Coronary artery (tissue), 2 donors: Measurements from ENCODE around the gene PGC.

ENCODE experiments used
- DNase-seq: peaks from one replicate; pipeline ENCODE4 v3.0.0-alpha.2; 2017; ENCODE audit warnings: low spot score
- H3K27ac ChIP-seq, 2 donors: fragments of 200-600 bp; sonication (generic); one replicate each; pipeline ENCODE4 v1.5.1; 2016 to 2019
- H3K4me3 ChIP-seq: fragments of 200-600 bp; sonication (generic); 2 replicates; pipeline ENCODE4 v1.5.1; 2016; ENCODE audit warnings: mild to moderate bottlenecking, moderate library complexity
- TF ChIP-seq, protein P1 (sequence below): fragments of 200-600 bp; sonication (generic); IDR thresholded peaks from one replicate; pipeline ENCODE4 v1.5.1; 2019; ENCODE audit warnings: antibody characterized with exemption

The PGC gene

DNA sequence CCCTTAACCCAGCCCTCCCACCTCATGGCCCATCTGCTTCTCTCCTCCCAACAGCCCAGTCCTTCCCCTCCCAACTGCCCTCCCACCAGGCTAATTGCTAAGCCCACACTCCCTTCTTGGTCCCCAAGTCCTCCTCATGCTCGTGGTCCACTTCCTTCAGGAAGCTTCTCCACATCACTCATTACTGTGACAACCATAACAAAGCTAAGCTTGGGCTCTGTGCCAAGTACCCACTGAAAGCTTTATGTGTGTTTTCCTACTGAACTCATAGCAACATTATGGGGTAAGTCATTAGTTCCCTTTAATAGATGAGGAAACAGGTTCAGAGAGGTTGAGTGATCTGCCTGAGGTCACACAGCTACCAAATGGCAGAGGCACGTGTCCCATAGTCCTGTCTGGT lies 16.3 kb upstream of the PGC start:
- Histone ChIP-seq H3K27ac (no peak overlapping the region), H3K4me3 (no peak overlapping the region)
- no peak for DNase-seq
- TF ChIP-seq, protein P1, sequence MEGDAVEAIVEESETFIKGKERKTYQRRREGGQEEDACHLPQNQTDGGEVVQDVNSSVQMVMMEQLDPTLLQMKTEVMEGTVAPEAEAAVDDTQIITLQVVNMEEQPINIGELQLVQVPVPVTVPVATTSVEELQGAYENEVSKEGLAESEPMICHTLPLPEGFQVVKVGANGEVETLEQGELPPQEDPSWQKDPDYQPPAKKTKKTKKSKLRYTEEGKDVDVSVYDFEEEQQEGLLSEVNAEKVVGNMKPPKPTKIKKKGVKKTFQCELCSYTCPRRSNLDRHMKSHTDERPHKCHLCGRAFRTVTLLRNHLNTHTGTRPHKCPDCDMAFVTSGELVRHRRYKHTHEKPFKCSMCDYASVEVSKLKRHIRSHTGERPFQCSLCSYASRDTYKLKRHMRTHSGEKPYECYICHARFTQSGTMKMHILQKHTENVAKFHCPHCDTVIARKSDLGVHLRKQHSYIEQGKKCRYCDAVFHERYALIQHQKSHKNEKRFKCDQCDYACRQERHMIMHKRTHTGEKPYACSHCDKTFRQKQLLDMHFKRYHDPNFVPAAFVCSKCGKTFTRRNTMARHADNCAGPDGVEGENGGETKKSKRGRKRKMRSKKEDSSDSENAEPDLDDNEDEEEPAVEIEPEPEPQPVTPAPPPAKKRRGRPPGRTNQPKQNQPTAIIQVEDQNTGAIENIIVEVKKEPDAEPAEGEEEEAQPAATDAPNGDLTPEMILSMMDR, result no peak

DNA sequence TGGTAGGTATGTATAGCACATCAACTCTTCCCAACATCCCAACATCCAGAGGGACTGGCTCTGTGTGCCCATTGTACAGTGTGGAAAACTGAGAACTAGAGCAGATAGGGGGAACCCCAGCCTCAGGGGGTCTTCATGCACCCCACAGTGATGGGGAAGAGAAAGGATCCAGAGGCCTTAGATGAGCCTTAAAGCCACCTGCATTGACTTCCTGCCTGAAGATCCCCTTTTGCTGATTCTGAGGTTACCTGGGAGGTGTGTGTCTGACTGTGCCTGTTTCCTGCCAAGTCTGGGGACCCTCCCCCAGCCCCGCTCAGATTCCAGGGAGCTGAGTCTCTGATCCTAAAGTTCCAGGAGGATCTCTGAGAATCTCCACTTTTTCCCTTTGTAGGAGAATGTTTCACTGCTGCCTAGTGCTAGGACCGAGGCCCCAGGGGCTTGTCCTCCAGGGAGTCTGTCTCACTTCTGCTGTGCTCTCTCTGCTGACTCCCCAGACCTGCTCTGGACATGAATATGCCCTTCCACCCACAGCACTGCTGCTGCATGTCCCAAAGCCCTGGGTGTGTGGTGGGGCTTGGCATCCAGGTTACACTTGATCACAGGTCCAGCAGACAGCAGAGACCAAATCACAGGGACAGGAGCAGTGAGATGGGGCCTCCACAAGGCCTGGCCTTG lies 12.8 kb upstream of the PGC start:
- no peak overlapping the region for H3K4me3 ChIP-seq
- TF ChIP-seq, protein P1, result no peak
- H3K27ac ChIP-seq, result no peak overlapping the region
- no peak for DNase-seq

DNA sequence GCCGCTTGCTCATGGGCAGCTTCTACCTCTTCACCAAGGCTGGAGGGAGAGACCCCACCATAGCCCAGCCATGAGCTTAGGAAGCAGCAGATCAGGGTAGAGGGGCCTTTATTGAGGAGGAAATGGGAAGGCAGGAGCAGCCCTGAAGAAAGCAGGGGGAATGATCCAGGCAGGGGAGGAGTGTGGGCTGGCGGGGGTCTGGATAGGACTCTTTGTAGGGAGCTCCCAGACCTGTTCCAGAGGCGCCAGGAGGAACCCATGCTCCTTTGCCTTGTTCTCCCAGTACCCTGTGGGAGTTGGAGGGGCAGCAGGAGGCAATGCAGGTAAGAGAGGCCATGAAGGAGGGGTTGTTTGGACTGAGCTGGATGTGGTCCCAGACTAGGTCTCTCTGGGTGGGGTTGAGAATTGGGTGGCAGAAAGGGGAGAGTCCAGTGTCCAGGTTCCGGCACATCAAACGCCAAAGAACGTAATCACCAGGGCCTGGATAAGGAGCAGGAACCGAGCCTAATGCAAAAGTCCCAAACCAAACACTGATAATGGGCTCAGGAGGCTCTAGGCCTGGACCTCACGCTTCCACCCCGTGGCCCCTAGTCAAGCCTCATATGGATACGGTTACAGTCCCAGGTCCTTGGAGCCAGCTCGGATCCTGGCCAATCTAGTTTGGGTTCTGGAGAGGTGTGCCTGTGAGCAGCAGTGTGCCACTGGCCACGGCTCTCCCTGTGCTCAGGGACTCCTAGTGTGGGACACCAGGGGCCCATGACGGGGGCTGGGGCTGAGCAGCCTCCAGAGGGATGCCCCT lies 12.1 kb upstream of the PGC start:
- H3K4me3 ChIP-seq, result no peak overlapping the region
- H3K27ac ChIP-seq, result no peak overlapping the region
- TF ChIP-seq, protein P1, result no peak
- DNase-seq, result no peak

DNA sequence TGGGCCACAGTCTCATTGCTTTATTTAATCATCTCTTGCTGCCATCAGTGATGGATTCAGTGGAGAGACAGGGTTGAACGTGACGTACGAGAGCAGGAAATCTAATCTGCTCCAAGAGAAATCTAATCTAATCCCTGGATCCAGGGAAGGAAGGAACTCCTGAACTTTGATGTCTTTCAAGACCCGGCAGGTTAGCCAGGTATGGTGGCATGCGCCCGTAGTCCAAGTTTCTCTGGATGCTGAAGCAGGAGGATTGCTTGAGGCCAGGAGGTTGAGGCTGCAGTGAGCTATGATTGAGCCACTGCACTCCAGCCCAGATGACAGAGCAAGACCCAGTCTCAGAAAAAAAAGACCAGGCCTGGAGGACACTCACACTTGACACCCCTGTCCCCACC lies 11.4 kb upstream of the PGC start:
- TF ChIP-seq, protein P1, result no peak
- no peak for DNase-seq
- Histone ChIP-seq H3K4me3 (no peak overlapping the region), H3K27ac (no peak overlapping the region)

DNA sequence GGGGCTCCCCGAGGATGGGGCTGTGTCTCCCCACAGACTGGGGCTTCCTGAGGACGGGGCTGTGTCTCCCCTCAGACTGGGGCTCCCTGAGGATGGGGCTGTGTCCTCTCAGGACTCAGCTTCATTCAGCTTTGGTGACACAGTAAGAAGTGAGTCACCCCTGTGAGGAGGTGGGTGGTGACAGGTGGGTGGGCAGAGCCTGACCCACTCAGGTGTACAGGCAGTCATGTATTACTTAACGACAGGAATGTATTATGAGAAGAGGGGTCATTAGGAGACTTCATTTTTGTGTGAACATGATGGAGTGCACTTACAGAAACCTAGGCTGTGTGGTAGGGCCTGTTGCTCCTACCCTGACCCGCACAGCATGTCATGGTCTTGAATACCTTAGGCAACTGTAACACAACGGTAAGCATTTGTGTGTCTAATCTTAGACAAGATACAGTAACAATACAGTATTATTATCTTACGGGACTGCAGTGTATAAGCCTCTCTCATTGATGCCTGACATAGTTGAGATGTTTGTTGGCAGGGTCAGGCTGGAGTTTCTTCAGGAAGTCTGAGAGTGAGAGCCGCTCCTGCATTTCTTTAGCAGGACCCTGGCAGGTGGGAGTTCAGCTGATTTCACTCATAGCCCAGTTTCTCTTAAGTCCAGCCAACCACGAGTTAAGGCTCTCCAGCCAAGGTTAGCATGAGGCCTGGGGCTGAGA lies 10.9 kb upstream of the PGC start:
- Histone ChIP-seq H3K4me3 (no peak overlapping the region), H3K27ac (no peak overlapping the region)
- TF ChIP-seq, protein P1, result no peak
- DNase-seq, result no peak

DNA sequence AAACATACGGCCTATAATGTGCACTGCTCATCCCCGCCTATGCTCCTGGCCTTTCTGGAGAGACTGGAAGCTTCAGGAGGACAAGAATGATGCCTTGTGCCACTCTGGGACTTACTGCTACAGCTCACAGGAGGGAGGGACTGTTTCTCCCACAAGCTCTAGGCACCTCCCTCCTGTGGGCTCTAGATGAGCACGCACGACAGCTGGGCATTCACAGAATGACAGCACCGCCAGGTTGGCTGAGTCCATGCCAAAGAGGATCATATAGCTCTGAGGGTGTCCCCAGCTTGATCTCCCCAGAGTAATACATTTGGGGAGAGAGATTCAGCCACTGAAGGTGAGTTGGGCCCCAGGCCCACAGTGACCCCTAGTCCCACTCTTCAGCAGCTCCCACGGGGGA lies 10.1 kb upstream of the PGC start:
- no peak overlapping the region for H3K27ac ChIP-seq
- TF ChIP-seq, protein P1, result no peak
- DNase-seq, result no peak
- no peak overlapping the region for H3K4me3 ChIP-seq
